Measurements from ENCODE around the gene HMOX1. TPM values are rescaled to one million over a fixed set of nuclear protein-coding genes. Genes with fewer than 3 reads are reported as not detected.

Gene HMOX1
- total RNA-seq, 2 experiments from 2014 or later, result 0.22 TPM; not detected in 1

GRCh38 chr22:35441489-35442100 lies 60.7 kb downstream of the HMOX1 start:
- Mint-ChIP-seq H3K36me3 (ENCODE audit: low read depth) (peaks cover 36% of the 10 kb centered on the region), H3K27me3 (no peaks in the 10 kb centered on the region), H3K4me1 (ENCODE audit: low read depth) (no peaks in the 10 kb centered on the region), H3K9me3 (no peaks in the 10 kb centered on the region), H3K4me3 (no peak overlapping the region), H3K27ac (no peak overlapping the region)
- POLR2A ChIA-PET, result no interaction called here
- ATAC-seq, result no peak
- no peak for DNase-seq
- intact Hi-C loops (cut with micrococcal nuclease), result no loop called here
- TF ChIP-seq, protein P1, sequence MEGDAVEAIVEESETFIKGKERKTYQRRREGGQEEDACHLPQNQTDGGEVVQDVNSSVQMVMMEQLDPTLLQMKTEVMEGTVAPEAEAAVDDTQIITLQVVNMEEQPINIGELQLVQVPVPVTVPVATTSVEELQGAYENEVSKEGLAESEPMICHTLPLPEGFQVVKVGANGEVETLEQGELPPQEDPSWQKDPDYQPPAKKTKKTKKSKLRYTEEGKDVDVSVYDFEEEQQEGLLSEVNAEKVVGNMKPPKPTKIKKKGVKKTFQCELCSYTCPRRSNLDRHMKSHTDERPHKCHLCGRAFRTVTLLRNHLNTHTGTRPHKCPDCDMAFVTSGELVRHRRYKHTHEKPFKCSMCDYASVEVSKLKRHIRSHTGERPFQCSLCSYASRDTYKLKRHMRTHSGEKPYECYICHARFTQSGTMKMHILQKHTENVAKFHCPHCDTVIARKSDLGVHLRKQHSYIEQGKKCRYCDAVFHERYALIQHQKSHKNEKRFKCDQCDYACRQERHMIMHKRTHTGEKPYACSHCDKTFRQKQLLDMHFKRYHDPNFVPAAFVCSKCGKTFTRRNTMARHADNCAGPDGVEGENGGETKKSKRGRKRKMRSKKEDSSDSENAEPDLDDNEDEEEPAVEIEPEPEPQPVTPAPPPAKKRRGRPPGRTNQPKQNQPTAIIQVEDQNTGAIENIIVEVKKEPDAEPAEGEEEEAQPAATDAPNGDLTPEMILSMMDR (IDR thresholded peaks at IDR 0.05), result no peak
- CTCF ChIA-PET, result interaction anchor here (1.7 kb wide), 1 partner anchor 10 kb away, joined by 7 read pairs; no protein-coding TSS in a partner anchor

- DNase-seq (no peak), ATAC-seq (no peak)
- TF ChIP-seq, protein P1 (IDR thresholded peaks at IDR 0.05), result no peak
- Mint-ChIP-seq H3K9me3 (no peaks in the 10 kb centered on the region), H3K4me3 (no peak overlapping the region), H3K4me1 (ENCODE audit: low read depth) (no peaks in the 10 kb centered on the region), H3K27ac (no peak overlapping the region), H3K36me3 (ENCODE audit: low read depth) (peaks cover 30% of the 10 kb centered on the region), H3K27me3 (no peaks in the 10 kb centered on the region)
- POLR2A ChIA-PET, result interaction anchor here (0.6 kb wide), 1 partner anchor 46 kb away, joined by 4 read pairs; no protein-coding TSS in a partner anchor
- intact Hi-C loops (cut with micrococcal nuclease), result no loop called here
- CTCF ChIA-PET, result no interaction called here
These were observed 61.6 kb downstream of the HMOX1 start for GRCh38 chr22:35442471-35442870.

DNA sequence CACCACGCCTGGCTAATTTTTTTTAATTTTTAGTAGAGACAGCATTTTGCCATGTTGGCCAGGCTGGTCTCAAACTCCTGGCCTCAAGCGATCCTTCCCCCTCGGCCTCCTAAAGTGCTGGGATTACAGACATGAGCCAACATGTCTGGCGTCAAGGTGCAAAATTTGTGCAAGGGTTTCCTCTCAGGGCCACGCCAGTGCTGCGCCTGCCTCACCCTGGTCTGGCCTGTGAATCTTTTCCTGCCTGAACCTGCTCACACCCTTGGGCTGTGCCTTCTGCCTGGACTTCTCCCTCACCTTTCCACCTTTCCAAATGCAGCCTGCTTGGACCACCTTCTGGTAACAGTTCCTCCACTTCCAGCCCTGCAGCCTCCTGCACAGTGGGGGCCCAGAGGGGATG lies 62.4 kb downstream of the HMOX1 start:
- Mint-ChIP-seq H3K27me3 (no peaks in the 10 kb centered on the region), H3K36me3 (ENCODE audit: low read depth) (peaks cover 27% of the 10 kb centered on the region), H3K4me1 (ENCODE audit: low read depth) (no peaks in the 10 kb centered on the region), H3K4me3 (no peak overlapping the region), H3K9me3 (no peaks in the 10 kb centered on the region), H3K27ac (no peak overlapping the region)
- TF ChIP-seq, protein P1 (IDR thresholded peaks at IDR 0.05), result no peak
- intact Hi-C loops (cut with micrococcal nuclease), result no loop called here
- ChIA-PET POLR2A (no interaction called here), CTCF (no interaction called here)
- no peak for ATAC-seq
- no peak for DNase-seq

Small RNA genes within 50 kb of the gene (microRNA-seq; reads per million reads assigned to microRNA genes)
- gene MIR3909 (ENCODE audit: borderline microRNAs expressed, borderline replicate concordance) (4.2 reads per million, percentile 16 among the genes with 10 or more reads in this experiment), gene MIR6069 (ENCODE audit: borderline microRNAs expressed, borderline replicate concordance) (not detected)

Other genes with a start within 250 kb of the HMOX1 start
- 10 to 100 TPM; 33.7 to 38.2 TPM for gene HMGXB4, start 123.6 kb upstream of the HMOX1 start, total RNA-seq
- gene TOM1, start 81.2 kb upstream of the HMOX1 start, total RNA-seq, result 10 to 100 TPM; 16.2 to 20.0 TPM
- gene MCM5, start 19.0 kb downstream of the HMOX1 start, total RNA-seq, result 100 to 1,000 TPM; 318 to 319 TPM
- gene RASD2, start 159.7 kb downstream of the HMOX1 start, total RNA-seq, result not detected
- gene MB, start 236.2 kb downstream of the HMOX1 start, total RNA-seq, result not detected